HepG2 (cell line): ENCODE results near the gene AKAP12. TPM values are rescaled to one million over a fixed set of nuclear protein-coding genes. Genes with fewer than 3 reads are reported as not detected.

Experiments
- ARNTL ChIP-seq: sonication (generic); formaldehyde crosslinking; IDR thresholded peaks from 2 replicates; pipeline ENCODE4 v1.4.0; 2020; ENCODE audit warnings: mild to moderate bottlenecking, missing genetic modification reagents
- CERS6 ChIP-seq: sonication (generic); formaldehyde crosslinking; IDR thresholded peaks from 2 replicates; pipeline ENCODE4 v1.5.0; 2020; ENCODE audit warnings: missing genetic modification reagents
- CHCHD3 ChIP-seq: sonication (generic); formaldehyde crosslinking; IDR thresholded peaks from 2 replicates; pipeline ENCODE4 v1.8.0; 2022; ENCODE audit warnings: mild to moderate bottlenecking, missing genetic modification reagents, moderate library complexity
- ETV6 ChIP-seq: sonication (generic); formaldehyde crosslinking; conservative IDR thresholded peaks from 2 replicates; pipeline ENCODE4 v1.4.0; 2020; ENCODE audit warnings: missing genetic modification reagents
- FOXP1 ChIP-seq, 2 experiments: fragments of 450-650 bp in 1 of 2; IDR thresholded peaks; 2 replicates each; pipeline ENCODE4 v1.6.1; 2017 to 2018; ENCODE audit warnings: antibody characterized with exemption in 1 of 2
- KLF9 ChIP-seq: IDR thresholded peaks from 2 replicates; pipeline ENCODE4 v1.6.1; 2016; ENCODE audit warnings: low read depth
- NFATC3 ChIP-seq: sonication (generic); formaldehyde crosslinking; IDR thresholded peaks from 2 replicates; pipeline ENCODE4 v1.5.1; 2020; ENCODE audit warnings: mild to moderate bottlenecking, missing genetic modification reagents
- NFRKB ChIP-seq: fragments of 450-650 bp; IDR thresholded peaks from 2 replicates; pipeline ENCODE4 v1.6.1; 2017
- NR1H2 ChIP-seq: sonication (generic); formaldehyde crosslinking; IDR thresholded peaks from 2 replicates; pipeline ENCODE4 v1.8.1; 2022; ENCODE audit warnings: low read depth, missing genetic modification reagents, borderline replicate concordance
- RNF2 ChIP-seq: fragments of 450-650 bp; conservative IDR thresholded peaks from 2 replicates; pipeline ENCODE4 v1.6.1; 2016; ENCODE audit warnings: low read depth
- SAFB2 ChIP-seq: sonication (generic); formaldehyde crosslinking; IDR thresholded peaks from 2 replicates; pipeline ENCODE4 v1.5.1; 2020; ENCODE audit warnings: missing genetic modification reagents, low read depth, mild to moderate bottlenecking, borderline replicate concordance
- SAP130 ChIP-seq: IDR thresholded peaks from 2 replicates; pipeline ENCODE4 v1.6.1; 2016; ENCODE audit warnings: low read depth
- SSRP1 ChIP-seq: IDR thresholded peaks from 2 replicates; pipeline ENCODE4 v1.6.1; 2016; ENCODE audit warnings: control low read depth
- TFDP1 ChIP-seq: IDR thresholded peaks from 2 replicates; pipeline ENCODE4 v1.6.1; 2016; ENCODE audit warnings: missing compliant biosample characterization, missing genetic modification reagents, borderline replicate concordance
- TFDP2 ChIP-seq: sonication (generic); formaldehyde crosslinking; IDR thresholded peaks from 2 replicates; pipeline ENCODE4 v1.4.0; 2020; ENCODE audit warnings: missing genetic modification reagents
- TP53 ChIP-seq: sonication (generic); formaldehyde crosslinking; conservative IDR thresholded peaks from 2 replicates; pipeline ENCODE4 v1.4.0; 2020; ENCODE audit warnings: missing genetic modification reagents
- U2AF1 ChIP-seq: fragments of 200-400 bp; formaldehyde crosslinking; optimal IDR thresholded peaks from 2 replicates; pipeline ENCODE3; 2017; ENCODE audit warnings: mild to moderate bottlenecking, low read depth, low read length
- UBTF ChIP-seq: sonication (generic); formaldehyde crosslinking; IDR thresholded peaks from 2 replicates; pipeline ENCODE4 v1.4.0; 2020; ENCODE audit warnings: mild to moderate bottlenecking, missing genetic modification reagents
- ZNF207 ChIP-seq: fragments of 450-650 bp; IDR thresholded peaks from 2 replicates; pipeline ENCODE4 v1.6.1; 2016; ENCODE audit warnings: antibody characterized with exemption, borderline replicate concordance
- ZNF234 ChIP-seq: sonication (generic); formaldehyde crosslinking; conservative IDR thresholded peaks from 2 replicates; pipeline ENCODE4 v1.5.1; 2020; ENCODE audit warnings: mild to moderate bottlenecking, missing genetic modification reagents
- ZNF264 ChIP-seq: sonication (generic); formaldehyde crosslinking; IDR thresholded peaks from 2 replicates; pipeline ENCODE4 v1.4.0; 2020; ENCODE audit warnings: missing genetic modification reagents
- ZNF333 ChIP-seq: sonication (generic); formaldehyde crosslinking; IDR thresholded peaks from 2 replicates; pipeline ENCODE4 v1.4.0; 2020; ENCODE audit warnings: mild to moderate bottlenecking, missing genetic modification reagents, borderline replicate concordance
- ZNF34 ChIP-seq: sonication (generic); formaldehyde crosslinking; IDR thresholded peaks from 2 replicates; pipeline ENCODE4 v1.4.0; 2020; ENCODE audit warnings: mild to moderate bottlenecking, missing genetic modification reagents, borderline replicate concordance
- ZNF441 ChIP-seq: sonication (generic); formaldehyde crosslinking; IDR thresholded peaks from 2 replicates; pipeline ENCODE4 v1.7.0; 2021; ENCODE audit warnings: missing genetic modification reagents, borderline replicate concordance
- ZNF775 ChIP-seq: sonication (generic); formaldehyde crosslinking; IDR thresholded peaks from 2 replicates; pipeline ENCODE4 v1.4.0; 2020; ENCODE audit warnings: missing genetic modification reagents, mild to moderate bottlenecking, moderate library complexity, borderline replicate concordance
- ZSCAN20 ChIP-seq: sonication (generic); formaldehyde crosslinking; IDR thresholded peaks from 2 replicates; pipeline ENCODE4 v1.4.0; 2020; ENCODE audit warnings: missing genetic modification reagents, mild to moderate bottlenecking, borderline replicate concordance
- polyA plus RNA-seq, 8 experiments: library from polyadenylated mRNA; depleted of rRNA in 3 of 8; stranded (reverse) in 7 of 8; unstranded in 1 of 8; fragments of >200 nt; fragmentation: Illumina TruSeq in 4 of 8; extraction: Trizol in 4 of 8; gene quantifications; 2 replicates each; pipeline versions ENCODE4 v1.2.1 to v1.2.3, GENCODE V29; 2011 to 2016; ENCODE audit warnings: low read depth in 4 of 8, missing spikeins in 1 of 8, mixed read lengths in 1 of 8; ENCODE audit not compliant: insufficient read depth in 1 of 8
- total RNA-seq, 5 experiments: library from RNA; depleted of rRNA; stranded (reverse); fragments of >200 nt; fragmentation: Illumina TruSeq; extraction: Trizol; gene quantifications; 2 replicates each; pipeline ENCODE4 v1.2.3, GENCODE V29; 2016; ENCODE audit warnings: low read depth in 1 of 5

AKAP12 gene
- total and polyA plus RNA-seq, 2 of the 13 experiments (the other 11 are each of a cell fraction or from before 2014, with no cell fraction given), result 10.6 to 19.0 TPM

GRCh38 chr6:151323791-151324487 is 84.2 kb downstream of the AKAP12 start (continued):
- TF ChIP-seq UBTF (no peak), CHCHD3 (no peak), TFDP2 (CRISPR knock-in tag) (peak; percentile 41; the same call in 1 of the 2 replicates), SAP130 (CRISPR knock-in tag) (peak; percentile 68; the same call in 1 of the 2 replicates), TFDP1 (no peak; the same call in 1 of the 2 replicates), NR1H2 (CRISPR knock-in tag) (no peak), KLF9 (CRISPR knock-in tag) (no peak), ZNF333 (CRISPR knock-in tag) (no peak), ZNF264 (CRISPR knock-in tag) (no peak), NFATC3 (CRISPR knock-in tag) (no peak), ZNF34 (CRISPR knock-in tag) (no peak), CERS6 (CRISPR knock-in tag) (no peak), SAFB2 (CRISPR knock-in tag) (no peak), ZNF207 (no peak), TP53 (CRISPR knock-in tag) (no peak), ZSCAN20 (CRISPR knock-in tag) (no peak), ZNF775 (CRISPR knock-in tag) (no peak), SSRP1 (CRISPR knock-in tag) (no peak), ZNF441 (CRISPR knock-in tag) (peak; percentile 46; the same call in 1 of the 2 replicates), RNF2 (no peak), ARNTL (CRISPR knock-in tag) (no peak), ZNF234 (CRISPR knock-in tag) (no peak), ETV6 (CRISPR knock-in tag) (no peak), U2AF1 (no peak), NFRKB (no peak), FOXP1 (IDR thresholded peaks at IDR 0.05) (no peak), FOXP1 (CRISPR knock-in tag; IDR thresholded peaks at IDR 0.05) (no peak)
